Breast epithelium (tissue), 4 donors: ENCODE results near the gene PCMT1. TPM values are rescaled to one million over a fixed set of nuclear protein-coding genes. Genes with fewer than 3 reads are reported as not detected.
A peak's percentile ranks its signal among the peaks of the same experiment; 100 is the strongest.
"Not testable (repeated sequence)": the region's sequence is repeated elsewhere in the genome, so short reads cannot be mapped to it uniquely, and the experiment has no call there.

Source experiments
- DNase-seq, 2 donors: peaks; one replicate each; pipeline ENCODE4 v3.0.0-alpha.2; 2019; ENCODE audit warnings: low spot score in 2 of 2
- H3K27ac ChIP-seq, 2 donors: fragments of 200-600 bp; sonication (generic) in 1 of 2; one replicate each; pipeline ENCODE4 v1.5.1; 2016 to 2019; ENCODE audit warnings: mild to moderate bottlenecking in 1 of 2
- H3K27me3 ChIP-seq, 2 donors: fragments of 200-600 bp; sonication (generic) in 1 of 2; one replicate each; pipeline versions ENCODE4 v1.5.1 to v1.6.0; 2017 to 2019; ENCODE audit warnings: control low read depth in 1 of 2, mild to moderate bottlenecking in 1 of 2
- H3K36me3 ChIP-seq: fragments of 200-600 bp; one replicate; pipeline ENCODE4 v1.5.1; 2019
- H3K4me1 ChIP-seq, 2 donors: fragments of 200-600 bp; sonication (generic); one replicate each; pipeline ENCODE4 v1.5.1; 2016 to 2019; ENCODE audit warnings: control low read depth in 1 of 2
- H3K4me3 ChIP-seq, 3 donors: fragments of 200-600 bp; sonication (generic); 1 replicate in 2 of 3; 2 replicates in 1 of 3; pipeline ENCODE4 v1.5.1; 2016 to 2019; ENCODE audit warnings: mild to moderate bottlenecking in 3 of 3, moderate library complexity in 2 of 3
- H3K9me3 ChIP-seq, 2 donors: fragments of 200-600 bp; sonication (generic) in 1 of 2; one replicate each; pipeline ENCODE4 v1.5.1; 2016 to 2019; ENCODE audit warnings: control low read depth in 1 of 2
- CTCF ChIP-seq, 3 donors: fragments of 450-650 bp; IDR thresholded peaks; one replicate each; pipeline ENCODE4 v1.5.1; 2016 to 2017; ENCODE audit warnings: antibody characterized with exemption in 3 of 3, mild to moderate bottlenecking in 3 of 3, moderate library complexity in 3 of 3
- POLR2A ChIP-seq: fragments of 450-650 bp; IDR thresholded peaks from one replicate; pipeline ENCODE4 v1.6.1; 2016; ENCODE audit warnings: antibody characterized with exemption, mild to moderate bottlenecking, moderate library complexity
- POLR2AphosphoS5 ChIP-seq, 3 donors: sonication (generic); formaldehyde crosslinking; IDR thresholded peaks; one replicate each; pipeline ENCODE4 v1.6.1; 2017; ENCODE audit warnings: antibody characterized with exemption in 3 of 3
- intact Hi-C: fragments of 100-400 bp; cut with DNase I; formaldehyde crosslinking; loops from one replicate; pipeline ENCODE4 v1.15.1; 2023; ENCODE audit warnings: low total_unique reads
- total RNA-seq, 3 donors: library from RNA; depleted of rRNA; stranded (reverse); fragments of >200 nt; gene quantifications; one replicate each; pipeline ENCODE4 v1.1.0, GENCODE V29; 2016

PCMT1 gene
- total RNA-seq, 3 donors from 2014 or later, result 111 to 148 (median 121) TPM

GRCh38 chr6:149842331-149842730, 92.8 kb downstream of the PCMT1 start:
- intact Hi-C loops, result no loop called here
- DNase-seq, result no peak
- Histone ChIP-seq H3K4me3 (no peak overlapping the region), H3K27me3 (no peaks in the 10 kb centered on the region), H3K27ac (no peak overlapping the region), H3K4me1 (peaks cover 0 to 9% of the 10 kb centered on the region in 2 donors), H3K9me3 (no peaks in the 10 kb centered on the region), H3K36me3 (no peaks in the 10 kb centered on the region)
- TF ChIP-seq POLR2AphosphoS5 (IDR thresholded peaks at IDR 0.05), result no peak
- TF ChIP-seq CTCF (IDR thresholded peaks at IDR 0.05), result no peak
- TF ChIP-seq POLR2A, result no peak

- intact Hi-C loops, result no loop called here
- TF ChIP-seq POLR2A, result no peak
- no peaks in the 10 kb centered on the region for H3K36me3 ChIP-seq
- peaks cover 0 to 11% of the 10 kb centered on the region in 2 donors for H3K4me1 ChIP-seq
- no peaks in the 10 kb centered on the region for H3K27me3 ChIP-seq
- DNase-seq, result no peak
- peak overlapping the region in 1 of 2 donors; percentile 20 for H3K27ac ChIP-seq
- no peaks in the 10 kb centered on the region for H3K9me3 ChIP-seq
- H3K4me3 ChIP-seq, result no peak overlapping the region
Measured at GRCh38 chr6:149843051-149843633, 93.6 kb downstream of the PCMT1 start.

GRCh38 chr6:149844036-149844435, 94.5 kb downstream of the PCMT1 start:
- H3K27me3 ChIP-seq, H3K4me3 ChIP-seq, H3K36me3 ChIP-seq, DNase-seq, H3K27ac ChIP-seq, H3K9me3 ChIP-seq, intact Hi-C loops: not testable (repeated sequence)
- peaks cover 0 to 11% of the 10 kb centered on the region in 2 donors for H3K4me1 ChIP-seq

GRCh38 chr6:149844480-149844879, 94.9 kb downstream of the PCMT1 start:
- Histone ChIP-seq H3K4me1 (peaks cover 0 to 11% of the 10 kb centered on the region in 2 donors), H3K4me3 (no peak overlapping the region), H3K9me3 (no peaks in the 10 kb centered on the region), H3K27ac (no peak overlapping the region), H3K27me3 (no peaks in the 10 kb centered on the region), H3K36me3 (no peaks in the 10 kb centered on the region)
- TF ChIP-seq POLR2A (no peak), CTCF (IDR thresholded peaks at IDR 0.05) (no peak), POLR2AphosphoS5 (IDR thresholded peaks at IDR 0.05) (no peak)
- intact Hi-C loops, result no loop called here
- DNase-seq, result no peak

GRCh38 chr6:149845549-149845948, 96.0 kb downstream of the PCMT1 start:
- peaks cover 0 to 11% of the 10 kb centered on the region in 2 donors for H3K4me1 ChIP-seq
- no peak for DNase-seq
- TF ChIP-seq POLR2AphosphoS5 (IDR thresholded peaks at IDR 0.05) (no peak), POLR2A (no peak), CTCF (IDR thresholded peaks at IDR 0.05) (no peak)
- no peaks in the 10 kb centered on the region for H3K9me3 ChIP-seq
- no peaks in the 10 kb centered on the region for H3K27me3 ChIP-seq
- intact Hi-C loops, result no loop called here
- no peak overlapping the region for H3K4me3 ChIP-seq
- no peaks in the 10 kb centered on the region for H3K36me3 ChIP-seq
- H3K27ac ChIP-seq, result no peak overlapping the region

- no peaks in the 10 kb centered on the region for H3K27me3 ChIP-seq
- no peak overlapping the region for H3K27ac ChIP-seq
- H3K4me1 ChIP-seq, result peaks cover 0 to 11% of the 10 kb centered on the region in 2 donors
- peak; percentile 65 to 75 for DNase-seq
- TF ChIP-seq CTCF (IDR thresholded peaks at IDR 0.05) (no peak), POLR2AphosphoS5 (IDR thresholded peaks at IDR 0.05) (no peak), POLR2A (no peak)
- H3K9me3 ChIP-seq, result no peaks in the 10 kb centered on the region
- H3K36me3 ChIP-seq, result no peaks in the 10 kb centered on the region
- no peak overlapping the region for H3K4me3 ChIP-seq
- intact Hi-C loops, result no loop called here
Measured at GRCh38 chr6:149846321-149846720, 96.8 kb downstream of the PCMT1 start.
